ENCODE measurements around the gene GNAT1. TPM values are rescaled to one million over a fixed set of nuclear protein-coding genes. Genes with fewer than 3 reads are reported as not detected.
A peak's percentile ranks its signal among the peaks of the same experiment; 100 is the strongest.

Gene GNAT1
- total and polyA plus RNA-seq, 4 donors = not detected

DNA sequence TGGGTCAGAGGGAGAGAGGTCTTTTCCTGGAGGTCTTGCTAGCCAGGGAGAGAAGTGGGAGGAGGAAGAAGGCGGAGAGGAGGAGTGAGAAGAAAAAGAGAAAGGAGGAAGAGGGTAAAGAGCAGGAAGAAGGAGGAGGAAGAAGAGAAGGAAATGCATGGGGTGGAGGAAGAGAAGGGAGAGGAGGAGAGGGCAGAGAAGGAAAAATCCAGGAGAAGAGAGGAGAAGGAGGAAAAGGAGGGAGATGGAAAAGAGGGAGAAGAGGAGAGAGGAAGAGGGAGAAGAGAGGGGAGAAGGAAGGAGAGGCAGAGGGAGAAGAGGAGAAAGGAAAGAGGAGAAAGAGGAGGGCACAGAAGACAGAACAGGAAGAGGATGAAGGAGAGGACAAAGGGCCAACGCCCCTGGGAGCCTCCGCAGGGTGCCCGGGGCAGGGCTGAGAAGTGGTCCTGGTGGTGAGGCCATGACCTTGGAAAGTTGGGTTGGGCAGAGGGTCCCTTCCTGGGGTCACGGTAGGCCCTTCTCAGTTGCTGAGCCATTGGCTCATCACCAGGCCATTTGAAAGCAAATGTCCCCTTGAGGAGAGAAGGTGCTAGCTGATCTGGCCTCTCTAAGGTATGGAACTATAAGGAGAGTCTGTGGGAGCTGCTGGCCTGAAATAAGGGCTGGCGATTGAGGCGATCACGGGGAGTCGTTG, 37.5 kb upstream of the GNAT1 start:
- ATAC-seq (ENCODE audit: low FRiP score) (no peak), DNase-seq (no peak)
- H3K4me1 ChIP-seq (ENCODE audit: control insufficient read depth in 1 of 2, insufficient read depth in 2 of 2, low read length in 2 of 2) = no peaks in the 10 kb centered on the region
- H3K4me3 ChIP-seq (ENCODE audit: low read length in 2 of 2) = no peak overlapping the region
- intact Hi-C loops (cut with DNase I) = no loop called here
- no peak overlapping the region for H3K27ac ChIP-seq (ENCODE audit: low read depth in 1 of 2, low read length in 2 of 2)
- H3K36me3 ChIP-seq (ENCODE audit: control insufficient read depth in 1 of 2, insufficient read depth in 2 of 2, low read length in 1 of 2) = no peaks in the 10 kb centered on the region
- WGBS, 2 donors = 74 to 80% methylated on average over 9 of the region's 9 CpGs
- no peaks in the 10 kb centered on the region for H3K9me3 ChIP-seq (ENCODE audit: control insufficient read depth, low read length)
- no peaks in the 10 kb centered on the region for H3K27me3 ChIP-seq (ENCODE audit: control insufficient read depth in 1 of 2, insufficient read depth in 2 of 2, low read length in 1 of 2)

DNA sequence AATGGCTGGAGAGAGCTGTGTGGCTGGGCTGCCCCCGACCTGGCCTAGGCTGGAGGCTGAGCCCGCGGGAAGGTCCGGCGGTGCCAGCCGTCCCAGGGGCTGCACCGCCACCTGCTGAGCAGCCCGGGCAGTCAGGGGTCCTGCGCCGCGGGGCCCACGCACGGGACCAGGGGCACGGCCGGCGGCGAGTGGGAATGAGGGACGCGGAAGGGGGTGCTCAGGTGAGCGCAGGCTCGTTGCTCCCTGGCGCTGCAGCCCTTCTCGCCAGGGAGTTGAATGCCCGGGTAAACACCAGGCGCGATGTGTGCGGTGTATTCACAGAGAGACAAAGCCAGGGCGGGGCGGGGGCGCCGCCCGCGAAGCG, 37.0 kb upstream of the GNAT1 start:
- H3K27ac ChIP-seq (ENCODE audit: low read depth in 1 of 2, low read length in 2 of 2) = no peak overlapping the region
- H3K36me3 ChIP-seq (ENCODE audit: control insufficient read depth in 1 of 2, insufficient read depth in 2 of 2, low read length in 1 of 2) = no peaks in the 10 kb centered on the region
- H3K4me3 ChIP-seq (ENCODE audit: low read length in 2 of 2) = no peak overlapping the region
- DNase-seq = no peak
- ATAC-seq (ENCODE audit: low FRiP score) = no peak
- intact Hi-C loops (cut with DNase I) = no loop called here
- H3K9me3 ChIP-seq (ENCODE audit: control insufficient read depth, low read length) = no peaks in the 10 kb centered on the region
- WGBS, 2 donors = 7 to 9% methylated on average over 27 to 34 of the region's 34 CpGs
- no peaks in the 10 kb centered on the region for H3K4me1 ChIP-seq (ENCODE audit: control insufficient read depth in 1 of 2, insufficient read depth in 2 of 2, low read length in 2 of 2)
- H3K27me3 ChIP-seq (ENCODE audit: control insufficient read depth in 1 of 2, insufficient read depth in 2 of 2, low read length in 1 of 2) = no peaks in the 10 kb centered on the region

DNA sequence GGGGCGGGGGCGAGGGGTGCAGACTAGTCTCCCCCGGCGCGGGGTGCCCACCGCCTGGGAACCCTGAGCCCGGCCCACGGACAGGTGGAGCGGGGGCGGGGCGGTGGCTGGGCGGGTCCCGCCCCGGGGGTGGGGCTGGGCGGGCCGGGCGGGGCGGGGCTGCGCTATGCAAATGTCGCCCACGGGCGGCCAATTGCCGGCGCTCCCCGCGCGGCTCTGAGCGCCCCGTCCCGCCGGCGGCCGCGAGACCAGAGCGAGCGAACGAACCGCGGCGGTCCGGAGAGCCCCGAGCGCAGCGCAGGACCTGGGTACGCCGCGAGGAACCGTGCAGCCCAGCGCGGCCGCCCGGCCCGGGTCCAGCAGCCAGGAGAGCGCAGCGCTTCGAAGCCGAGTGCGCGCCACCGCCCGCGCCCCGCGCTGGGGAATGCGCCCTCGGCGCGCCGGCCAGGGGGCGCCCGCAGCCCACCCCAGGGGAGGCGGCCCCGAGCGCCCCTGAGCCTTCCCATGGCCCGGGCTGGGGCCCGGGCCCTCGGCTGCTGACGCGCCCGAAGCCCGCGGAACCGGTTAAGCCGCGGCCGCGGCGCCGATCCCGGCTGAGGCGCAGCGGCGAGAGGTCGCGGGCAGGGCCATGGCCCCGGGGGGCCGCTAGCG, 36.4 kb upstream of the GNAT1 start, which contains the start of gene SEMA3F:
Gene SEMA3F (plus strand): TSS at position 485 of the 651 bp plus-strand sequence. CDS start 4,299 bp downstream, outside the sequence.
- WGBS, 2 donors = 0 to 1% methylated on average over 57 to 98 of the region's 98 CpGs

DNA sequence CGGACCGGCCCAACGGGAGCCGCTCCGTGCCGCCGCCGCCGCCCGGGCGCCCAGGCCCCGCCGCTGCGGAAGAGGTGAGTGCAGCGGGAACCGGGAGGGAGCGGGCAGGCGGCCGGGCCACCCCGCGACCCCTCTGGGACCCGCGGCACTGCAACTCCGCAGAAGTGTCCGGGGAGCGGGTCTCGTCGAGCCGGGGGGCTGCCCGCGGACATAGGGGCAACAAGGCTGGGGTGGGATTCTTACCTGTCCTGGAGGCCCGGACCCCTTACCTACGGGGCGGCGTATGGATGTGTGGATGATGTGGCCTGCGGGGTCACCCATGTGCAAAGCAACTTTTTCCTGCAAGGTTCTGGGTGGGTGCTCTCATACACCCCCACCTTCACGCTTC, 35.9 kb upstream of the GNAT1 start:
- no peaks in the 10 kb centered on the region for H3K27me3 ChIP-seq (ENCODE audit: control insufficient read depth in 1 of 2, insufficient read depth in 2 of 2, low read length in 1 of 2)
- H3K9me3 ChIP-seq (ENCODE audit: control insufficient read depth, low read length) = no peaks in the 10 kb centered on the region
- intact Hi-C loops (cut with DNase I) = no loop called here
- no peaks in the 10 kb centered on the region for H3K36me3 ChIP-seq (ENCODE audit: control insufficient read depth in 1 of 2, insufficient read depth in 2 of 2, low read length in 1 of 2)
- DNase-seq (no peak), ATAC-seq (ENCODE audit: low FRiP score) (no peak)
- H3K4me1 ChIP-seq (ENCODE audit: control insufficient read depth in 1 of 2, insufficient read depth in 2 of 2, low read length in 2 of 2) = no peaks in the 10 kb centered on the region
- peak overlapping the region; percentile 48 to 64 for H3K4me3 ChIP-seq (ENCODE audit: low read length in 2 of 2)
- WGBS, 2 donors = 1 to 2% methylated on average over 21 to 37 of the region's 37 CpGs
- no peak overlapping the region for H3K27ac ChIP-seq (ENCODE audit: low read depth in 1 of 2, low read length in 2 of 2)

More for the DNA sequence above, 36.4 kb upstream of the GNAT1 start, which contains the start of gene SEMA3F:
- Histone ChIP-seq H3K36me3 (ENCODE audit: control insufficient read depth in 1 of 2, insufficient read depth in 2 of 2, low read length in 1 of 2) (no peaks in the 10 kb centered on the region), H3K9me3 (ENCODE audit: control insufficient read depth, low read length) (no peaks in the 10 kb centered on the region), H3K27ac (ENCODE audit: low read depth in 1 of 2, low read length in 2 of 2) (no peak within 1 kb of the TSS), H3K4me3 (ENCODE audit: low read length in 2 of 2) (peak within 1 kb of the TSS; percentile 48 to 64), H3K27me3 (ENCODE audit: control insufficient read depth in 1 of 2, insufficient read depth in 2 of 2, low read length in 1 of 2) (no peaks in the 10 kb centered on the region), H3K4me1 (ENCODE audit: control insufficient read depth in 1 of 2, insufficient read depth in 2 of 2, low read length in 2 of 2) (no peaks in the 10 kb centered on the region)
- peak; percentile 67 to 89 for DNase-seq
- peak; percentile 63 for ATAC-seq (ENCODE audit: low FRiP score)
- intact Hi-C loops (cut with DNase I) = no loop called here

DNA sequence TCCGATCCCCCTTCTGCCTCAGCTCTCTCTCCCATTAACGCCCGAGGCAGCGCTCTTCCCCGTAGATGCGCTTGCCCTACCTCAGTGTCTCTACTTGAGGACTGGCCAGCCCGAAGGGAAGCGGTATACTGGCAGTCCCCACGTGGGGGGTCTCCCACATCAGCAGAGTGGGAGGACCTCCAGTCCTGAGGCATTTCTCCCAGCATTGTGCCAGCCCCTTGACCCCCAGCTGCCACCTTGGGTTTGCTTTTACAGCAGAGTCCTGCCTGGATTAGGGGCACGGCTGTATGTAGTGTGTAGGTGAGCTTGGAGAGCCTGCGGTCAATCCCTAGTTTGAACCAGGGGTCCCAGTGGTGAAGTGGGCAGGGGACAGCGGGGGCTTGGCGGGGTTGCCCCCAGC, 35.5 kb upstream of the GNAT1 start:
- no peak overlapping the region for H3K27ac ChIP-seq (ENCODE audit: low read depth in 1 of 2, low read length in 2 of 2)
- intact Hi-C loops (cut with DNase I) = no loop called here
- no peaks in the 10 kb centered on the region for H3K9me3 ChIP-seq (ENCODE audit: control insufficient read depth, low read length)
- 15 to 32% methylated on average over 13 of the region's 13 CpGs for WGBS, 2 donors
- DNase-seq (no peak), ATAC-seq (ENCODE audit: low FRiP score) (no peak)
- H3K4me3 ChIP-seq (ENCODE audit: low read length in 2 of 2) = peak overlapping the region in 1 of 2 donors; percentile 64
- no peaks in the 10 kb centered on the region for H3K4me1 ChIP-seq (ENCODE audit: control insufficient read depth in 1 of 2, insufficient read depth in 2 of 2, low read length in 2 of 2)
- H3K36me3 ChIP-seq (ENCODE audit: control insufficient read depth in 1 of 2, insufficient read depth in 2 of 2, low read length in 1 of 2) = no peaks in the 10 kb centered on the region
- no peaks in the 10 kb centered on the region for H3K27me3 ChIP-seq (ENCODE audit: control insufficient read depth in 1 of 2, insufficient read depth in 2 of 2, low read length in 1 of 2)

DNA sequence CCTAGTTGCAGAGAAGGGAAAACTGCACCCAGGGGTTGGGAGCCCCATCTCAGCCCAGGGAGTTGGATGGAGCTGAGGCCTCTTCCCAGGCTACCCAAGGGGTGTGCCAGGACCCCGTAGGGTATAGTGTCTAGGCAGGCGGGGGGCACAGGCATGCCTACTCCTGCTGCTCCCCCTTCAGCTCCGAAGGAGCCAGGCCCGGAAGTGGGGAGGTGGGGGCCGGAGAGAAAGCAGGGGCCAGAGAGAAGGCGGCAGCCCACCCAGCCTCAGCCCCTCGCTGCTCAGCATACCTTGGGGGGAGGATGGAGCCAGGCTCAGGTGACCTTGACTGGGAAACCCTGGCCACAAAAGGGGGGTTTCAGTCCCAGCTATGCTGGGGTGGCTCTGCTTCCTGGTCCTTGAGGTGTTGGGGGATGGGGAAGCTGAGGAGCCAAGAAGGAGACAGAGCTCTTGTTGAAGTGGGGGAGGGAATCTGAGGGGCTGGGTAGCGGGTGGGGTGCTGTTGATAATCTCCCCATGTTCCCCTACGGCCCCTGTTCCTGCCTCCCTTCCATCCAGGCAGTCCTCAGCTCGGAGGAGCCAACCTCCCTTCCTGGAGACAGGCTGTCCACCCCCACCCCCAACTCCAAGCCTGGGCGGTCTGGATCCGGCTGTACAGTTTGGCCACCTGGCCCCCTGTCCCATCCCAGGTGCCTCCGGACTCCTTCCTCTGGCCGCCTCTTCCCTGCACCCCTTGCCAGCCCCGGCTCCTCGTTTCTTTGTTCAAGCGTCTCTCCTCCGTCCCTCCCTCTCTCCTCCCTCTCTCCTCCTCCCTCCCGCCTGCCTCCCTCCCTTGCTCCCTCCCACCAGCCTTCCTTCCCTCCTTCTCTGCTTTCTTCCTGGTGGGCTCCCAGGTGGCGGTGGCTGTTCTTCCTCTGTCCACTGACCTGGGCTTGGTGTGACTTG, 34.6 kb upstream of the GNAT1 start:
- Histone ChIP-seq H3K27me3 (ENCODE audit: control insufficient read depth in 1 of 2, insufficient read depth in 2 of 2, low read length in 1 of 2) (no peaks in the 10 kb centered on the region), H3K4me1 (ENCODE audit: control insufficient read depth in 1 of 2, insufficient read depth in 2 of 2, low read length in 2 of 2) (no peaks in the 10 kb centered on the region), H3K27ac (ENCODE audit: low read depth in 1 of 2, low read length in 2 of 2) (no peak overlapping the region), H3K9me3 (ENCODE audit: control insufficient read depth, low read length) (no peaks in the 10 kb centered on the region), H3K4me3 (ENCODE audit: low read length in 2 of 2) (peak overlapping the region in 1 of 2 donors; percentile 41), H3K36me3 (ENCODE audit: control insufficient read depth in 1 of 2, insufficient read depth in 2 of 2, low read length in 1 of 2) (no peaks in the 10 kb centered on the region)
- WGBS, 2 donors = 13 to 23% methylated on average over 19 to 20 of the region's 20 CpGs
- DNase-seq (no peak), ATAC-seq (ENCODE audit: low FRiP score) (peak; percentile 2)
- intact Hi-C loops (cut with DNase I) = no loop called here

DNA sequence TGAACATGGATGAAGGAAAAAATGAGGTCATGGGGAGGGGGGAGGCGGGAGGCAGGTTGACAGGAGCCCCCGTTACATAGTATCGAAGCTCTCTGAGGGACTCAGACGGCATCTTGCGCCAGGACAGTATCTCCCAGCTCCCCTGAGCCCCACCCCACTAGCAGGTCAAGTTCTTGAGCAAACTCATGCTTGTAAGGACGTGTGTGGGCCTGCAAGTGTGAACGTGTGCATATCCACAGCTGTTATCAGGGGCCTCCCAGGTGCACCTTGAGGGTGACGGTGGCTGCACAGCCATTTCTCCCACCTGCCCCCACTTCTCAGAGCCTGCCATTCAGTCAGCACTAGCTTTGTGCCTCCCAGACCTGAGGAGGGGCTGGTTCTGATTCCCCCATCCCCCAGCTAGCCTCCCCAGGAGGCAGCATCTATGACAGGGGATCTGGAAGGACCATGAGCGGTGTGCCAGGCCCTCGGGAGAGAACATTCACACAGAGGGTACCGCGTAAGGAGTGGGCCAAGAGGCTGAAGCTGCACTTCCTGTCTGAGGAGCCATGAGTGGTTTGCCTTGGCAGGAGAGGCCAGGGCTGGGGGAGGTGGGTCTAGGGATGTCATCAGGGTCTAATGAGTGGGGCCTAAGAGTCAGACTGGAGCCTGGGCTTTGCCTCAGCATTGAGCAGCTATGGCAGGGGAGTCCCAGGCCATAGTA, 33.4 kb upstream of the GNAT1 start:
- Histone ChIP-seq H3K4me1 (ENCODE audit: control insufficient read depth in 1 of 2, insufficient read depth in 2 of 2, low read length in 2 of 2) (no peaks in the 10 kb centered on the region), H3K4me3 (ENCODE audit: low read length in 2 of 2) (no peak overlapping the region), H3K27ac (ENCODE audit: low read depth in 1 of 2, low read length in 2 of 2) (no peak overlapping the region), H3K36me3 (ENCODE audit: control insufficient read depth in 1 of 2, insufficient read depth in 2 of 2, low read length in 1 of 2) (no peaks in the 10 kb centered on the region), H3K9me3 (ENCODE audit: control insufficient read depth, low read length) (no peaks in the 10 kb centered on the region), H3K27me3 (ENCODE audit: control insufficient read depth in 1 of 2, insufficient read depth in 2 of 2, low read length in 1 of 2) (no peaks in the 10 kb centered on the region)
- intact Hi-C loops (cut with DNase I) = no loop called here
- DNase-seq (no peak), ATAC-seq (ENCODE audit: low FRiP score) (no peak)
- WGBS, 2 donors = 62 to 64% methylated on average over 12 of the region's 12 CpGs

DNA sequence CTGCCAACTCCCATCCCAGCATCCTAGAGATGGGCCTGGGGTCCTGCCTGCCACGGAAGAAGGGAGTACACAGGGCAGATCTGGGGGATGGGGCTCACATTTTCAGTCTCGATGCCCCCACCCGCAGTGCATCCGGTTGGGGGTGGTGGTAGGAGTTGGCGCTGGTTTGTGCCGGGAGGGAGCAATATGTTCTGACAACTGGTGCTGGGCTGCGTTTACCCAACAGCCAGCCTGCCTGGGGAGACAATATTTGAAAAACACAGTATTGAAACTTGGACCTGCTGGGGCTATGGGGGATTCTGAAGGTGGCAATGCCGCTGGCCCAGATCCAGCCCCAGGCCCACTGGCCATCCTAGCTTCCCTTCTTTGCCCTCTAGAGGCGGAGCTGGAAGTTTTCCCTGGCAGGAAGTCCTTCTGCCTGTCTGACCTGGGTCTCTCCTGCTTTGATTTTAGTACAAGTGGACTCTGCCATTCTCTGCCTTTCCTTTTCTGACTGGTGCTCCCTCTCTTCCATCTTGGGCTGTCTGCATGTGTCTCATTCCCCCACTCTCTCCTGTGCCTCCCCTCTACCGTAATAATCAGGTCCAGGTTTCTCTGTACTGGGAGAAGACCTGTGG, 32.8 kb upstream of the GNAT1 start:
- H3K4me3 ChIP-seq (ENCODE audit: low read length in 2 of 2) = no peak overlapping the region
- H3K36me3 ChIP-seq (ENCODE audit: control insufficient read depth in 1 of 2, insufficient read depth in 2 of 2, low read length in 1 of 2) = no peaks in the 10 kb centered on the region
- intact Hi-C loops (cut with DNase I) = no loop called here
- ATAC-seq (ENCODE audit: low FRiP score) (no peak), DNase-seq (no peak)
- no peaks in the 10 kb centered on the region for H3K9me3 ChIP-seq (ENCODE audit: control insufficient read depth, low read length)
- H3K27ac ChIP-seq (ENCODE audit: low read depth in 1 of 2, low read length in 2 of 2) = no peak overlapping the region
- H3K4me1 ChIP-seq (ENCODE audit: control insufficient read depth in 1 of 2, insufficient read depth in 2 of 2, low read length in 2 of 2) = peaks cover 0 to 2% of the 10 kb centered on the region in 2 donors
- H3K27me3 ChIP-seq (ENCODE audit: control insufficient read depth in 1 of 2, insufficient read depth in 2 of 2, low read length in 1 of 2) = no peaks in the 10 kb centered on the region
- WGBS, 2 donors = 51 to 56% methylated on average over 10 of the region's 10 CpGs

Measured in aorta (tissue), 5 donors.